Body of pancreas (tissue), 4 donors: Measurements from ENCODE around the gene NRP1. TPM values are rescaled to one million over a fixed set of nuclear protein-coding genes. Genes with fewer than 3 reads are reported as not detected.

ENCODE experiments used
- ATAC-seq: fragments of 150-250 bp; one replicate; pipeline ENCODE4 v1.9.1; 2016
- DNase-seq, 4 donors: peaks; one replicate each; pipeline ENCODE4 v3.0.0-alpha.2; 2019
- H3K27ac ChIP-seq, 4 donors: fragments of 200-600 bp; sonication (generic); 1 replicate in 3 of 4; 2 replicates in 1 of 4; pipeline versions ENCODE4 v1.5.1 to v1.6.1; 2016 to 2019; ENCODE audit warnings: mild to moderate bottlenecking in 1 of 4, mixed read lengths in 1 of 4, moderate library complexity in 1 of 4
- H3K27me3 ChIP-seq, 2 donors: fragments of 200-600 bp; sonication (generic); one replicate each; pipeline ENCODE4 v1.6.0; 2016; ENCODE audit warnings: mild to moderate bottlenecking in 1 of 2
- H3K36me3 ChIP-seq, 2 donors: fragments of 200-600 bp; sonication (generic); replicated peaks in 1 of 2; 2 replicates each; pipeline ENCODE4 v1.5.1; 2016; ENCODE audit warnings: low read depth in 2 of 2; ENCODE audit not compliant: insufficient read depth in 1 of 2
- H3K4me1 ChIP-seq: fragments of 200-600 bp; sonication (generic); one replicate; pipeline ENCODE4 v1.6.0; 2016
- H3K4me3 ChIP-seq, 2 donors: fragments of 200-600 bp; sonication (generic); 1 replicate in 1 of 2; 2 replicates in 1 of 2; pipeline ENCODE4 v1.5.1; 2016 to 2019
- H3K9me3 ChIP-seq, 3 donors: fragments of 200-600 bp; sonication (generic); 1 replicate in 2 of 3; 2 replicates in 1 of 3; pipeline ENCODE4 v1.5.1; 2016
- POLR2A ChIP-seq, 3 donors: fragments of 450-650 bp; IDR thresholded peaks; one replicate each; pipeline ENCODE4 v1.6.1; 2016; ENCODE audit warnings: antibody characterized with exemption in 3 of 3, mild to moderate bottlenecking in 2 of 3
- WGBS, 2 donors: methylation state at CpG; one replicate each; pipeline ENCODE4 v1.1.5; 2017; 5-methylcytosine and 5-hydroxymethylcytosine counted together
- intact Hi-C: fragments of 100-400 bp; cut with DNase I; formaldehyde crosslinking; loops from one replicate; pipeline ENCODE4 v1.15.1; 2023
- total RNA-seq, 2 donors: library from RNA; depleted of rRNA; stranded (reverse); fragments of >200 nt; gene quantifications; one replicate each; pipeline ENCODE4 v1.1.0, GENCODE V29; 2016
- TF ChIP-seq, protein P1 (sequence below), 7 experiments: fragments of 450-650 bp in 4 of 7; fragments of 200-600 bp in 3 of 7; sonication (generic) in 3 of 7; IDR thresholded peaks; one replicate each; pipeline ENCODE4 v1.5.1; 2016 to 2019; ENCODE audit warnings: antibody characterized with exemption in 7 of 7

The NRP1 gene
- total RNA-seq, 2 donors from 2014 or later = 37.6 to 62.6 TPM

DNA sequence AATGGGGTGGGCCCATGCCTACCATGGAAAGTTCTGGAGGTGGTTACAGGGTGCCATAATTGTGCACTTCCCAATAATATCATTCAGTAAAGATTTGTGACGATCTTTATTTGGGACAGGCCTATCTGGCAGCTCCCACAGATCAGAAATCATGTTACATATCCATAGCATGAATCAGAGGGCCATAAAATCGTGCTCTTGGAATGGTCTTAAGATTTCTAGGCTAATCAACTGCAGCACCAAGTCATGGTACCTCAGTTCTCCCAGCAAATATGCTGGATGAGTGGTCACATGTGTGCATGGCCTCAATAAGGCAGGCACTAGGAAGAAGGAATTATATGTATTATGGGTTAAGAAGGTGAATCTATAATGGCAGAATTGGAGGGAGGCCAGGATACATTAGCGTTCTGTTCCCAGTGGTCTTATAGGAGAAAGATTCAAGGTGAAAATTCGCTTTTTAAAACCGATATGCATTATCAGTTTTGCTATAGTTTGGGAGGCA is 134.7 kb downstream of the NRP1 start:
- Histone ChIP-seq H3K27me3 (no peaks in the 10 kb centered on the region), H3K27ac (peak overlapping the region in 1 of 4 donors; percentile 6), H3K4me3 (no peak overlapping the region), H3K4me1 (peaks cover 61% of the 10 kb centered on the region), H3K36me3 (no peaks in the 10 kb centered on the region), H3K9me3 (no peaks in the 10 kb centered on the region)
- TF ChIP-seq, protein P1, sequence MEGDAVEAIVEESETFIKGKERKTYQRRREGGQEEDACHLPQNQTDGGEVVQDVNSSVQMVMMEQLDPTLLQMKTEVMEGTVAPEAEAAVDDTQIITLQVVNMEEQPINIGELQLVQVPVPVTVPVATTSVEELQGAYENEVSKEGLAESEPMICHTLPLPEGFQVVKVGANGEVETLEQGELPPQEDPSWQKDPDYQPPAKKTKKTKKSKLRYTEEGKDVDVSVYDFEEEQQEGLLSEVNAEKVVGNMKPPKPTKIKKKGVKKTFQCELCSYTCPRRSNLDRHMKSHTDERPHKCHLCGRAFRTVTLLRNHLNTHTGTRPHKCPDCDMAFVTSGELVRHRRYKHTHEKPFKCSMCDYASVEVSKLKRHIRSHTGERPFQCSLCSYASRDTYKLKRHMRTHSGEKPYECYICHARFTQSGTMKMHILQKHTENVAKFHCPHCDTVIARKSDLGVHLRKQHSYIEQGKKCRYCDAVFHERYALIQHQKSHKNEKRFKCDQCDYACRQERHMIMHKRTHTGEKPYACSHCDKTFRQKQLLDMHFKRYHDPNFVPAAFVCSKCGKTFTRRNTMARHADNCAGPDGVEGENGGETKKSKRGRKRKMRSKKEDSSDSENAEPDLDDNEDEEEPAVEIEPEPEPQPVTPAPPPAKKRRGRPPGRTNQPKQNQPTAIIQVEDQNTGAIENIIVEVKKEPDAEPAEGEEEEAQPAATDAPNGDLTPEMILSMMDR (IDR thresholded peaks at IDR 0.05) = no peak
- TF ChIP-seq POLR2A (IDR thresholded peaks at IDR 0.05) = no peak
- intact Hi-C loops = no loop called here
- ATAC-seq (no peak), DNase-seq (no peak)
- 73 to 80% methylated on average over 5 of the region's 5 CpGs for WGBS, 2 donors

DNA sequence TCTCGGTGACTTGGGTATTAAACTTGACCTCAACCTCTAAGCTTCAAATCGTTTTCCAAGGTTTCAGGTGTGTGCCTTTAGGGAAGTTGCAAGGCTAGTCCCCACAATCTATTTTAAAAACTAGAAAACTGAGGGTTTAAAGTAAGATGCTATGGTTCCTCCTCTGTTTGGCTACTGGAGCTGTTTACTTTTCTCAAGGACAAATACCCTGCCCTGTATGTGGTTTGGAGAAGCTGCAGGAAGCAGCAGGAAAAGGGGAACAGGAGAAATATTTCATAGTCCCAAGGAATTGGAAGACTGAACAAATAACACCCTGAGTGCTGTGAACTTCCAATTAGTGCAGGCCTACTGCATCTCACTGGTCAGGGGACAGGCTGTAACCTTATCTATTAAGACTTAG is 135.9 kb downstream of the NRP1 start:
- WGBS, 2 donors = 52 to 58% methylated on average over 2 of the region's 2 CpGs
- Histone ChIP-seq H3K27me3 (no peaks in the 10 kb centered on the region), H3K9me3 (no peaks in the 10 kb centered on the region), H3K4me3 (no peak overlapping the region), H3K27ac (peak overlapping the region in 1 of 4 donors; percentile 42), H3K36me3 (no peaks in the 10 kb centered on the region), H3K4me1 (peaks cover 62% of the 10 kb centered on the region)
- ATAC-seq (no peak), DNase-seq (no peak)
- intact Hi-C loops = no loop called here
- TF ChIP-seq, protein P1 (IDR thresholded peaks at IDR 0.05) = no peak
- TF ChIP-seq POLR2A (IDR thresholded peaks at IDR 0.05) = no peak

DNA sequence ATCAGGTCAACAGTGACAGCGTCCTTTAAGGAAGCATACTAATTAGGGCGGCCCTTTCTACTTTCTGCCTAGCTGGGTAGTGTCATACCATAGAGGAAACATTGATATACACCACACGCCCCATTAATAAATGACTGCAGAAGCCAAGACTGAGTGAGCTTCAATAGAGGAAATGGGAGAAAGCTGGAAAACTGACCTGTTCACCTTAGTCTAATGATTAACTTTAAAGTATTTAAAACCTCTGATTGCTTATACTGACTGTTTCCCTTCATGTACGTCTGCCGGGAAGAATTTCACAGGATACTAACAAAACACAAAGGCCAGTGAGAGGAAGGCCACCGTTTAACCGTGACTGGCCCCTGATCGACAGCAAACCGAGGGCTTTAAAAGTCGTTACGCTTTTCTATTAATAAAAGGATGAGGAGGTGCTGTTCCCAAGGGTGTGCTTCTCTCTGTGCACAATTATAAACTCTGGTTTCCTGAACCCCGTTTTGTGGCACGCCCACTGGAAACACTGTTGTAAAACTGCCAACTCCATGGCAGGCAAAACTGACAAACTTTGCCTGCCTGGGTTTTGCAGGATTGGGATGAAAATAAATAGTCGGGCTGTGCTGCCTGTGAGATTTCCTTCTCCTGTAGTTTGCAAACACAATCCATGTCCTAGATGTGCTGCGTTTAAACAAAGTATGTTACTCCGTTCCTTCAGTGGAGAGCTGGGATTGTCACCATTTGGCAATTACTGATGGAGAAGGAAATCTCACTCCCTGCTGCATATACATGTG is 137.6 kb downstream of the NRP1 start:
- no peaks in the 10 kb centered on the region for H3K9me3 ChIP-seq
- intact Hi-C loops = no loop called here
- no peak overlapping the region for H3K4me3 ChIP-seq
- H3K27me3 ChIP-seq = no peaks in the 10 kb centered on the region
- TF ChIP-seq POLR2A (IDR thresholded peaks at IDR 0.05) = peak in 1 of 3 donors; percentile 9
- TF ChIP-seq, protein P1 (IDR thresholded peaks at IDR 0.05) = no peak
- peak; percentile 29 to 54 (median 37) for DNase-seq
- H3K27ac ChIP-seq = peak overlapping the region; percentile 11 to 71 (median 56)
- ATAC-seq = peak; percentile 82
- no peaks in the 10 kb centered on the region for H3K36me3 ChIP-seq
- peaks cover 57% of the 10 kb centered on the region for H3K4me1 ChIP-seq
- WGBS, 2 donors = 5 to 7% methylated on average over 16 of the region's 16 CpGs

DNA sequence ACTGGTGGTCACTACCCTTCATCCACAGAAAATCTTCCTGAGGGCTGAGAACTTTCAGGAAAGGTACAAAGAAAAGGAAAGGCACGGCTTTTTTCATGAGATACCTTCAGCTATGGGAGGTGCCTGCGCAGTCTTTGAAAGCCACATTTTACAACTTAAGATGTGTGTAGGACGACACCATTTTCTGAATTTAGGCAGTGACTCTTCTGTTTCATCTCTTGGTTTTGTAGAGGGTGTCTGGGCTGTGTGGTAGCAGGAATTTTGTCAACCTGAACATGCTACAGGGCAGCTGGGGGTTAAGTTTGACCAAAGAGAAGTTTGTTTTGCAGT is 138.1 kb downstream of the NRP1 start:
- Histone ChIP-seq H3K36me3 (no peaks in the 10 kb centered on the region), H3K27ac (peak overlapping the region in 3 of 4 donors; percentile 52 to 71 (median 60)), H3K27me3 (no peaks in the 10 kb centered on the region), H3K4me1 (peaks cover 54% of the 10 kb centered on the region), H3K4me3 (no peak overlapping the region), H3K9me3 (no peaks in the 10 kb centered on the region)
- no peak for DNase-seq
- TF ChIP-seq, protein P1 (IDR thresholded peaks at IDR 0.05) = no peak
- TF ChIP-seq POLR2A (IDR thresholded peaks at IDR 0.05) = no peak
- intact Hi-C loops = no loop called here
- WGBS, 2 donors = 84 to 85% methylated on average over 3 of the region's 3 CpGs
- no peak for ATAC-seq
